Stimulated activated naive B cell treated with anti-CD40 and anti-IgM and Interleukin-4, amounts not matched to agents 10 μg/mL and 1 μg/mL and 100 μg/mL, for 72 hours (primary cell): Measurements from ENCODE around the gene NMNAT2.

Experiments
- ATAC-seq, 2 donors: fragments of 150-1000 bp; cut with Tn5 transposase; replicated peaks; 2 replicates each; pipeline ENCODE4 v1.10.0; 2021; ENCODE audit warnings: moderate library complexity in 1 of 2
- DNase-seq: peaks from one replicate; pipeline ENCODE4 v3.0.0; 2021
- H3K27ac Mint-ChIP-seq: one replicate; pipeline ENCODE4 v1.8.0; 2022; ENCODE audit warnings: mild to moderate bottlenecking, mixed read lengths
- H3K27me3 Mint-ChIP-seq, 2 donors: one replicate each; pipeline ENCODE4 v1.8.0; 2022; ENCODE audit warnings: mixed read lengths in 2 of 2
- H3K36me3 Mint-ChIP-seq, 2 donors: one replicate each; pipeline ENCODE4 v1.8.0; 2022; ENCODE audit warnings: mixed read lengths in 2 of 2, mild to moderate bottlenecking in 1 of 2
- H3K4me1 Mint-ChIP-seq, 2 donors: one replicate each; pipeline ENCODE4 v1.8.0; 2022; ENCODE audit warnings: mixed read lengths in 2 of 2, mild to moderate bottlenecking in 1 of 2
- H3K4me3 Mint-ChIP-seq, 2 donors: one replicate each; pipeline ENCODE4 v1.8.0; 2022; ENCODE audit warnings: mild to moderate bottlenecking in 2 of 2, mixed read lengths in 2 of 2, moderate library complexity in 1 of 2
- H3K9me3 Mint-ChIP-seq, 2 donors: one replicate each; pipeline ENCODE4 v1.8.0; 2022; ENCODE audit warnings: mixed read lengths in 2 of 2, mild to moderate bottlenecking in 1 of 2

NMNAT2 gene

DNA sequence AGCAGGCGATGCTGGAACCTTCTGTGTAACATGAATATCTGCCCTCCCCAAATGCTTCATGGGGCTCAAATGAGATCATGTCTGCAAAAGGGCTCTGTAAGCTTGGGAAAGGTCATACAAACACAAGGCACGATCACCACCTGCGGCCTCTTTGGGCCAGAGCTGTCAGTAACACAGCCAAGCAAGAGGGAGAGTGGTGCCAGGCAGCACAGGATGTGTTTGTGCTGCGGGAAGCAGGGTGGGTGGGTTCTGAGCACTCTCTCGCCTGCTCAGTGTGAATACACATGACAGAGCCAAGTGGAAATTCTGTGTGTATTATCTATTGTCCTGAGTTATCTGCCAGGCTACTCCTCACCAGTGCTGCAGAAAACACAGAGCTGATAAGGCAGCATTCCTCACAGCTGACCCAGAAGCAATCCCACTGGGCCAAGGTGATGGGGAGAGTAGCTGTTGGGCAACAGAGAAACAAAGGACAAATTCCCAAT, 130.9 kb downstream of the NMNAT2 start:
- peaks cover 16 to 31% of the 10 kb centered on the region in 2 donors for H3K27me3 Mint-ChIP-seq
- no peak overlapping the region for H3K27ac Mint-ChIP-seq
- no peaks in the 10 kb centered on the region for H3K36me3 Mint-ChIP-seq
- ATAC-seq (no peak), DNase-seq (no peak)
- no peak overlapping the region for H3K4me3 Mint-ChIP-seq
- H3K9me3 Mint-ChIP-seq: peaks cover 0 to 1% of the 10 kb centered on the region in 2 donors
- peaks cover 0 to 3% of the 10 kb centered on the region in 2 donors for H3K4me1 Mint-ChIP-seq

- H3K27ac Mint-ChIP-seq: no peak overlapping the region
- peaks cover 0 to 1% of the 10 kb centered on the region in 2 donors for H3K9me3 Mint-ChIP-seq
Observed at GRCh38 chr1:183285746-183286145, 132.4 kb downstream of the NMNAT2 start.

DNA sequence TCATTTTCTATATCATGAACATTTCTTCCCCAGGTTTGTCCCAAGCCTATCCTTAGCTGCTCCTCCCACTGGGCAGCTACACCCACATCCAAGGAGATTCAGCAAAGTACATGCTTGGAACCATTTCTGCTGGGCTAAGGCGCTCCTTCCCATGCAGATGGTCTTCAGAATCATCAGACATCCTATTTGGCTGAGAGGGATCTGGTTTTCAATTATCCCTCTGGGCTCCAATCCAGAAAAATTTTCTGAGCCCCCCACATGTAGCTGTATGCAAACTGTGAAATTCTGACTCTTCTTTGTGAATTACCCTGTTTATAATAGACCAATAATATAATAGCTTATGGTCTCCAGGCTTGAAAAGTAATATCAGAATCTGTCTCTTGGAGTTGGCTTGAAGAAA, 132.9 kb downstream of the NMNAT2 start:
- no peaks in the 10 kb centered on the region for H3K36me3 Mint-ChIP-seq
- no peak overlapping the region for H3K4me3 Mint-ChIP-seq
- peaks cover 15 to 33% of the 10 kb centered on the region in 2 donors for H3K27me3 Mint-ChIP-seq
- DNase-seq (no peak), ATAC-seq (no peak)
- no peak overlapping the region for H3K27ac Mint-ChIP-seq
- peaks cover 0 to 2% of the 10 kb centered on the region in 2 donors for H3K4me1 Mint-ChIP-seq
- peaks cover 0 to 1% of the 10 kb centered on the region in 2 donors for H3K9me3 Mint-ChIP-seq

More at GRCh38 chr1:183285746-183286145, 132.4 kb downstream of the NMNAT2 start:
- ATAC-seq (no peak), DNase-seq (no peak)
- Mint-ChIP-seq H3K4me3 (no peak overlapping the region), H3K36me3 (no peaks in the 10 kb centered on the region), H3K27me3 (peaks cover 15 to 33% of the 10 kb centered on the region in 2 donors), H3K4me1 (peaks cover 0 to 2% of the 10 kb centered on the region in 2 donors)

GRCh38 chr1:183284086-183284485, 134.1 kb downstream of the NMNAT2 start:
- ATAC-seq: no peak
- no peak overlapping the region for H3K27ac Mint-ChIP-seq

GRCh38 chr1:183283286-183283685, 134.9 kb downstream of the NMNAT2 start:
- Mint-ChIP-seq H3K27me3 (peaks cover 15 to 19% of the 10 kb centered on the region in 2 donors), H3K36me3 (no peaks in the 10 kb centered on the region), H3K4me1 (peaks cover 0 to 2% of the 10 kb centered on the region in 2 donors), H3K9me3 (no peaks in the 10 kb centered on the region), H3K4me3 (no peak overlapping the region), H3K27ac (no peak overlapping the region)
- ATAC-seq (no peak), DNase-seq (no peak)

More at GRCh38 chr1:183284086-183284485, 134.1 kb downstream of the NMNAT2 start:
- H3K4me3 Mint-ChIP-seq: no peak overlapping the region
- peaks cover 15 to 26% of the 10 kb centered on the region in 2 donors for H3K27me3 Mint-ChIP-seq
- H3K9me3 Mint-ChIP-seq: peaks cover 0 to 1% of the 10 kb centered on the region in 2 donors
- peaks cover 0 to 2% of the 10 kb centered on the region in 2 donors for H3K4me1 Mint-ChIP-seq
- DNase-seq: no peak
- no peaks in the 10 kb centered on the region for H3K36me3 Mint-ChIP-seq

GRCh38 chr1:183282101-183282855, 135.9 kb downstream of the NMNAT2 start:
- no peak for DNase-seq
- peaks cover 15 to 19% of the 10 kb centered on the region in 2 donors for H3K27me3 Mint-ChIP-seq

GRCh38 chr1:183281553-183282091, 136.6 kb downstream of the NMNAT2 start:
- no peaks in the 10 kb centered on the region for H3K36me3 Mint-ChIP-seq
- ATAC-seq: peak; percentile 90 to 92
- peaks cover 0 to 2% of the 10 kb centered on the region in 2 donors for H3K4me1 Mint-ChIP-seq
- peaks cover 15 to 19% of the 10 kb centered on the region in 2 donors for H3K27me3 Mint-ChIP-seq
- no peak overlapping the region for H3K4me3 Mint-ChIP-seq
- H3K9me3 Mint-ChIP-seq: no peaks in the 10 kb centered on the region
- peak; percentile 55 for DNase-seq
- H3K27ac Mint-ChIP-seq: no peak overlapping the region

More at GRCh38 chr1:183282101-183282855, 135.9 kb downstream of the NMNAT2 start:
- peaks cover 0 to 2% of the 10 kb centered on the region in 2 donors for H3K4me1 Mint-ChIP-seq
- H3K9me3 Mint-ChIP-seq: no peaks in the 10 kb centered on the region
- H3K27ac Mint-ChIP-seq: no peak overlapping the region
- H3K36me3 Mint-ChIP-seq: no peaks in the 10 kb centered on the region
- ATAC-seq: no peak
- no peak overlapping the region for H3K4me3 Mint-ChIP-seq

DNA sequence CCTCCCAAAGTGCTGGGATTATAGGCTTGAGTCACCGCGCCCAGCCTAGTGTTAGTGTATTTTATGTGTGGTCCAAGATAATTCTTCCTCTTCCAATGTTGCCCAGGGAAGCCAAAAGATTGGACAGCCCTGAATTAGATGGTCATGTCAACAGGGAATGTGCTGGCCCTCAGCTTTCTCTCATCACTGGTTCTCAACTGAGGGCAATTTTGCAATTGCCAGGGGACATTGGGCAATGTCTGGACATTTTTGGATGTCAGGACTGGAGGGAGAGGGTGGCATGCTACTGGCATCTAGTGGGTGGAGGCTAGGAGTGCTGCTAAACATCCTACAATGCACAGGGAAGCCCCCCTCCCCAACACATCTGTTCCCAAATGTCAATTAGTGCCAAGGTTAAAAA, 137.1 kb downstream of the NMNAT2 start:
- H3K27ac Mint-ChIP-seq: no peak overlapping the region
- no peak for ATAC-seq
- no peaks in the 10 kb centered on the region for H3K9me3 Mint-ChIP-seq
- peaks cover 0 to 2% of the 10 kb centered on the region in 2 donors for H3K4me1 Mint-ChIP-seq
- peaks cover 15 to 19% of the 10 kb centered on the region in 2 donors for H3K27me3 Mint-ChIP-seq
- H3K4me3 Mint-ChIP-seq: no peak overlapping the region
- no peaks in the 10 kb centered on the region for H3K36me3 Mint-ChIP-seq
- DNase-seq: no peak

DNA sequence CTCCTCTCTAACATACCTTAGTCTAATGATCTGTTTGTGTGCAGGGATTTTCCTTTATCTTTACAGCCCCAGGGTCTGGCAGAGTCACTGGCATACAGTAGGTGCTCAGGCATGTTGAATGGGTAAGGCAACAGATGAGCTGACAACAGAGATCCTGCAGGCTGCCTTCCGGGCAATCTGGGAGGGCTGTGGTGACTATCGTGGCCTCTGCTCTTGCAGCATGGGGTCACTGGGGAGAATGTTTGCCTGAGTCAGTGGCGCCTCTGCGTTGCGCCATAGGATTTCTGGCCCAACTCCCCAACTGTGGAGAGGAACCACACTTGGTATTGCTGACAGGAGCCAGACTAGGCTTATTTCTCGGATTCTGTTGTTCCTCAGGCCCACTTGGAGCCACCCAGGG, 138.3 kb downstream of the NMNAT2 start:
- H3K27me3 Mint-ChIP-seq: peaks cover 15 to 19% of the 10 kb centered on the region in 2 donors
- no peak overlapping the region for H3K27ac Mint-ChIP-seq
- no peak for ATAC-seq

GRCh38 chr1:183278739-183279591, 139.2 kb downstream of the NMNAT2 start:
- peaks cover 0 to 2% of the 10 kb centered on the region in 2 donors for H3K4me1 Mint-ChIP-seq
- H3K27ac Mint-ChIP-seq: no peak overlapping the region
- H3K4me3 Mint-ChIP-seq: no peak overlapping the region
- ATAC-seq (no peak), DNase-seq (no peak)
- no peaks in the 10 kb centered on the region for H3K9me3 Mint-ChIP-seq
- no peaks in the 10 kb centered on the region for H3K36me3 Mint-ChIP-seq
- H3K27me3 Mint-ChIP-seq: peaks cover 9 to 12% of the 10 kb centered on the region in 2 donors

More for the DNA sequence above, 138.3 kb downstream of the NMNAT2 start:
- peaks cover 0 to 2% of the 10 kb centered on the region in 2 donors for H3K4me1 Mint-ChIP-seq
- H3K36me3 Mint-ChIP-seq: no peaks in the 10 kb centered on the region
- DNase-seq: no peak
- H3K9me3 Mint-ChIP-seq: no peaks in the 10 kb centered on the region
- no peak overlapping the region for H3K4me3 Mint-ChIP-seq

DNA sequence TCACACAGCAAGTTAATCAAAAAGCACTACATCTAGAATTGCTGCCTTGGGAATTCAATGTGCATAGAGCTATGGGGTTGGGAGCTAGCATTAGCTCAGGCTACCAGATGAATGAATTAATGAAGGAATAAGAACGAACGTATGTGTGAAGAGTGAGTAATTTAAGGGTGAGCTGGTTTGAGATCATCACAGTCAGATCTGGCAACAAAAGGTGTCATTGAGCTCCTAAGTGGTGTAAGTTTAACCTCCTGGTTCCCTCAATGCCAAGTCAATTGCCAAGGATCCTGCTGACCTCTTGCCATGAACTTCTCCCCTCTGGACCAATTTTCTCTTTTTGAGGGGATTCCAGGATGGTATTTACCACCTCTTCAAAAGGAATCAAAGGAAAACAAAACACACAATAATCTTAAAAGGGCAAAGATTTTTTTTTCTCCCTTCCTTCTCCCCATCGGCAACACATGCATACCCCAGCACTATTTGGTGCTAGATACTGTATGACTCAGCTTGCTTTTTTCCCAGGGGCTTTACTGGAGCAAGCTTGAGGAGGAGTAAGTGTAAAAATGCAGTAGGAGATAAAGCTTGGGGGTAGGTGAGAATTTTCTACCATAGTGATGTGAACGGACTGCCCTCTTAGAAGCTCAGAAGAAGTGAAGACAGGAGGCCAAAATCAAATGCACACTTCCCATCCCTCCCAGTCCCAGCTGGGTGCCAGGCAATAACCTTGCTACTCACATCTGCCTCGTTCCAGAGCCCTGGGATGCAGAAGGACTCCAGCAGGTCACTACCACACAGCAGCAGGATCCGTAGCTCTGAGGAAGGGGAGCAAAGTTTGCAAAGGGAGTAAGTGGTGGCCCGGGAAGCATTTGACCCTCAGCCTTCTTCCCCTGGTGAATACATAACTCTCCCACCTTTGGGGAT, 140.1 kb downstream of the NMNAT2 start:
- H3K9me3 Mint-ChIP-seq: no peaks in the 10 kb centered on the region
- no peak for ATAC-seq
- DNase-seq: no peak

DNA sequence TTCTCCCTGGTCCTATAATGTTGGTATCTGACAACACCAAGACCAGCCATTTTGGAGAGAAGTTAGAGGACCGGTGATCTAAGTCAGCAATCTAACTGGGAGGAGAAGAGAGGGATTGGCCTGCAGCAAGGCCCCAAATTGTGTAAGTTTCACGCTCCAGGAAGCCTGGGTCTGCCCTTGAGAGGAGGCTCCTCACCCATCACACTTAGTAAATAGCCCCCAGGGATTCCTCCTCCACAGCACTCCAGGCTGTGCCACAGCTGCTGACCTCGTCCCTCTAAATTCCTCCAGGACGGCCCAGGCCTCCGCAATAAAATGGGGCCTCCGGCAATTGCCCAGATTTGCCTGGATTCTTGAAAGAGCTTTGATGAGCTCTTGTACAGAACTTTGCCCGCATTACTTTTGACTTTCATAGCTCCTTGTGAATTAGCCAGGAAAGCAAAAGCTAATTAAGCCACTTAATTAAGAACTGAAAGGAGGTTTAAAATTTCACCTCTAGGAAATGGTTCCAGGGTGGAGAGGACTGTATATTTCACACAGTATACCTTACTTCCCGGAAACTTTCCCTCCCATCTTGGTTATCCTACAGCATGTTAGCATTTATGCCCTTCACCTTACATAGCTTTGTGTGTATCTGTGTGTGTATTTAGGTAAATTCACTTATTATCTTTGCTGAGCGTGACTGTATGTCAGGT, 141.6 kb downstream of the NMNAT2 start:
- H3K27ac Mint-ChIP-seq: no peak overlapping the region
- peaks cover 0 to under 1% of the 10 kb centered on the region in 2 donors for H3K4me1 Mint-ChIP-seq
- ATAC-seq (no peak), DNase-seq (no peak)
- peaks cover 0 to 2% of the 10 kb centered on the region in 2 donors for H3K27me3 Mint-ChIP-seq
- no peak overlapping the region for H3K4me3 Mint-ChIP-seq
- H3K9me3 Mint-ChIP-seq: no peaks in the 10 kb centered on the region
- no peaks in the 10 kb centered on the region for H3K36me3 Mint-ChIP-seq

More for the DNA sequence above, 140.1 kb downstream of the NMNAT2 start:
- peaks cover 0 to 2% of the 10 kb centered on the region in 2 donors for H3K4me1 Mint-ChIP-seq
- no peak overlapping the region for H3K27ac Mint-ChIP-seq
- H3K4me3 Mint-ChIP-seq: no peak overlapping the region
- H3K27me3 Mint-ChIP-seq: peaks cover 4 to 5% of the 10 kb centered on the region in 2 donors
- H3K36me3 Mint-ChIP-seq: no peaks in the 10 kb centered on the region

GRCh38 chr1:183275322-183275721, 142.9 kb downstream of the NMNAT2 start:
- DNase-seq (no peak), ATAC-seq (no peak)
- Mint-ChIP-seq H3K4me1 (no peaks in the 10 kb centered on the region), H3K27ac (no peak overlapping the region), H3K36me3 (no peaks in the 10 kb centered on the region), H3K4me3 (no peak overlapping the region), H3K27me3 (peaks cover 0 to 5% of the 10 kb centered on the region in 2 donors), H3K9me3 (no peaks in the 10 kb centered on the region)
